Liver (tissue), 3 donors: ENCODE data around the gene CHMP3.

ENCODE experiments used
- RXRA ChIP-seq, 2 donors: IDR thresholded peaks; 2 replicates each; pipeline ENCODE4 v1.6.1; 2017 to 2018; ENCODE audit warnings: antibody characterized with exemption in 2 of 2, mild to moderate bottlenecking in 1 of 2
- TF ChIP-seq, protein P1 (sequence below): fragments of 150-350 bp; IDR thresholded peaks from 2 replicates; pipeline ENCODE4 v1.5.1; 2017; ENCODE audit warnings: improper control_type of control experiment, low read depth, low read length; ENCODE audit not compliant: missing input control
- TF ChIP-seq, protein P2 (sequence below): IDR thresholded peaks from 2 replicates; pipeline ENCODE4 v1.6.1; 2016; ENCODE audit warnings: antibody characterized with exemption
- donor health status: healthy.
- donor health status: healthy.

DNA sequence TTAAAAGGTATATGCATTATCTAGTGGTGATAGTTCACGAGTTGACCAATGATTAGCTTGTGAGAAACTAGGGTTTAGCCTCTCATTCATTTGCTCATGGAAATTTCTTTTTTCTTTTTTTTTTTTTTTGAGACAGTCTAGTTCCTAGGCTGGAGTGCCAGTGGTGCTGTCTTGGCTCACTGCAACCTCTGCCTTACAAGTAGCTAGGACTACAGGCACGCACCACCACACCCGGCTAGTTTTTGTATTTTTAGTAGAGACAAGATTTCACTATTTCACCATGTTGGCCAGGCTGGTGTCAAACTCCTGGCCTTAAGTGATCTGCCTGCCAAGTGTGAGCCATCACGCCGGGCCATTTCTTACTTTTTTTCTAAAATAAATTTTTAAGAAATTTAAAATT, 108.1 kb downstream of the CHMP3 start:
- TF ChIP-seq, protein P1, sequence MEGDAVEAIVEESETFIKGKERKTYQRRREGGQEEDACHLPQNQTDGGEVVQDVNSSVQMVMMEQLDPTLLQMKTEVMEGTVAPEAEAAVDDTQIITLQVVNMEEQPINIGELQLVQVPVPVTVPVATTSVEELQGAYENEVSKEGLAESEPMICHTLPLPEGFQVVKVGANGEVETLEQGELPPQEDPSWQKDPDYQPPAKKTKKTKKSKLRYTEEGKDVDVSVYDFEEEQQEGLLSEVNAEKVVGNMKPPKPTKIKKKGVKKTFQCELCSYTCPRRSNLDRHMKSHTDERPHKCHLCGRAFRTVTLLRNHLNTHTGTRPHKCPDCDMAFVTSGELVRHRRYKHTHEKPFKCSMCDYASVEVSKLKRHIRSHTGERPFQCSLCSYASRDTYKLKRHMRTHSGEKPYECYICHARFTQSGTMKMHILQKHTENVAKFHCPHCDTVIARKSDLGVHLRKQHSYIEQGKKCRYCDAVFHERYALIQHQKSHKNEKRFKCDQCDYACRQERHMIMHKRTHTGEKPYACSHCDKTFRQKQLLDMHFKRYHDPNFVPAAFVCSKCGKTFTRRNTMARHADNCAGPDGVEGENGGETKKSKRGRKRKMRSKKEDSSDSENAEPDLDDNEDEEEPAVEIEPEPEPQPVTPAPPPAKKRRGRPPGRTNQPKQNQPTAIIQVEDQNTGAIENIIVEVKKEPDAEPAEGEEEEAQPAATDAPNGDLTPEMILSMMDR, result no peak
- no peak for TF ChIP-seq RXRA (IDR thresholded peaks at IDR 0.05)
- TF ChIP-seq, protein P2, sequence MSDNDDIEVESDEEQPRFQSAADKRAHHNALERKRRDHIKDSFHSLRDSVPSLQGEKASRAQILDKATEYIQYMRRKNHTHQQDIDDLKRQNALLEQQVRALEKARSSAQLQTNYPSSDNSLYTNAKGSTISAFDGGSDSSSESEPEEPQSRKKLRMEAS, result no peak
